Osteoblast (primary cell): ENCODE data around the gene HOXB7. TPM values are rescaled to one million over a fixed set of nuclear protein-coding genes. Genes with fewer than 3 reads are reported as not detected.

ENCODE experiments used
- DNase-seq: peaks from one replicate; pipeline ENCODE4 v3.0.0; 2011; ENCODE audit warnings: low spot score, mixed read lengths; ENCODE audit not compliant: insufficient read length; ENCODE audit errors: missing footprints
- H2AFZ ChIP-seq: 2 replicates; pipeline ENCODE4 v1.6.0; 2011; ENCODE audit warnings: mild to moderate bottlenecking, low read length
- H3K27ac ChIP-seq: 2 replicates; pipeline ENCODE4 v1.5.1; 2011; ENCODE audit warnings: mild to moderate bottlenecking, low read depth, low read length, moderate library complexity
- H3K27me3 ChIP-seq: 2 replicates; pipeline ENCODE4 v1.6.0; 2012; ENCODE audit warnings: mild to moderate bottlenecking, control low read depth, inconsistent platforms, low read length, moderate library complexity; ENCODE audit not compliant: insufficient read depth
- H3K36me3 ChIP-seq: 2 replicates; pipeline ENCODE4 v1.5.1; 2011; ENCODE audit warnings: mild to moderate bottlenecking, low read length, control low read depth, moderate library complexity; ENCODE audit not compliant: insufficient read depth
- H3K4me1 ChIP-seq: 2 replicates; pipeline ENCODE4 v1.5.1; 2011; ENCODE audit warnings: mild to moderate bottlenecking, low read length, control low read depth, moderate library complexity; ENCODE audit not compliant: insufficient read depth
- H3K4me2 ChIP-seq: 2 replicates; pipeline ENCODE4 v1.6.0; 2011; ENCODE audit warnings: mild to moderate bottlenecking, low read length; ENCODE audit not compliant: insufficient read depth
- H3K4me3 ChIP-seq: fragments of 200-600 bp; sonication (generic); 3 replicates; pipeline ENCODE4 v1.5.1; 2012; ENCODE audit warnings: mild to moderate bottlenecking, low read length, inconsistent platforms; ENCODE audit not compliant: insufficient read depth
- H3K79me2 ChIP-seq: 2 replicates; pipeline ENCODE4 v1.6.0; 2012; ENCODE audit warnings: mild to moderate bottlenecking, low read length, control low read depth, inconsistent platforms; ENCODE audit not compliant: insufficient read depth
- H3K9me3 ChIP-seq: 2 replicates; pipeline ENCODE4 v1.5.1; 2011; ENCODE audit warnings: low read depth, low read length, control low read depth
- H4K20me1 ChIP-seq: 2 replicates; pipeline ENCODE4 v1.6.0; 2012; ENCODE audit warnings: mild to moderate bottlenecking, low read length, control low read depth; ENCODE audit not compliant: insufficient read depth
- CTCF ChIP-seq: IDR thresholded peaks from 2 replicates; pipeline ENCODE4 v1.5.1; 2011; ENCODE audit warnings: mild to moderate bottlenecking, low read depth, low read length, moderate library complexity; ENCODE audit errors: extremely low read depth
- total RNA-seq: library from RNA; depleted of rRNA; stranded (reverse); fragments of >200 nt; gene quantifications from 2 replicates; pipeline ENCODE4 v1.2.3, GENCODE V29; 2012

Gene HOXB7
- total RNA-seq, 1 donor, result 0.36 TPM

GRCh38 chr17:48569674-48570324 is 41.0 kb downstream of the HOXB7 start:
- TF ChIP-seq CTCF, result no peak
- no peak overlapping the region for H3K4me3 ChIP-seq
- H2AFZ ChIP-seq, result no peak overlapping the region
- no peaks in the 10 kb centered on the region for H3K4me1 ChIP-seq
- no peak overlapping the region for H3K4me2 ChIP-seq
- peaks cover 100% of the 10 kb centered on the region for H3K27me3 ChIP-seq
- no peak overlapping the region for H3K27ac ChIP-seq
- DNase-seq, result no peak
- no peaks in the 10 kb centered on the region for H3K79me2 ChIP-seq
- no peaks in the 10 kb centered on the region for H3K36me3 ChIP-seq
- H3K9me3 ChIP-seq, result no peaks in the 10 kb centered on the region
- H4K20me1 ChIP-seq, result no peaks in the 10 kb centered on the region

GRCh38 chr17:48569240-48569582 is 41.6 kb downstream of the HOXB7 start:
- no peak overlapping the region for H3K4me2 ChIP-seq
- no peak for DNase-seq
- H3K9me3 ChIP-seq, result no peaks in the 10 kb centered on the region
- no peak for TF ChIP-seq CTCF
- no peaks in the 10 kb centered on the region for H4K20me1 ChIP-seq
- H3K27ac ChIP-seq, result no peak overlapping the region
- H3K27me3 ChIP-seq, result peaks cover 98% of the 10 kb centered on the region
- H3K4me1 ChIP-seq, result no peaks in the 10 kb centered on the region
- H3K4me3 ChIP-seq, result no peak overlapping the region
- H3K79me2 ChIP-seq, result no peaks in the 10 kb centered on the region
- no peaks in the 10 kb centered on the region for H3K36me3 ChIP-seq
- no peak overlapping the region for H2AFZ ChIP-seq

- Histone ChIP-seq H3K36me3 (no peaks in the 10 kb centered on the region), H3K9me3 (no peaks in the 10 kb centered on the region), H3K27me3 (peaks cover 96% of the 10 kb centered on the region), H3K4me3 (no peak overlapping the region), H3K4me1 (no peaks in the 10 kb centered on the region), H2AFZ (no peak overlapping the region), H3K27ac (no peak overlapping the region), H3K79me2 (no peaks in the 10 kb centered on the region), H4K20me1 (no peaks in the 10 kb centered on the region), H3K4me2 (no peak overlapping the region)
- no peak for DNase-seq
- no peak for TF ChIP-seq CTCF
Measured at GRCh38 chr17:48568499-48569239, 42.1 kb downstream of the HOXB7 start.

- no peak for TF ChIP-seq CTCF
- Histone ChIP-seq H3K27me3 (peaks cover 96% of the 10 kb centered on the region), H3K4me2 (no peak overlapping the region), H3K9me3 (no peaks in the 10 kb centered on the region), H3K4me3 (no peak overlapping the region), H3K36me3 (no peaks in the 10 kb centered on the region), H3K4me1 (no peaks in the 10 kb centered on the region), H2AFZ (no peak overlapping the region), H4K20me1 (no peaks in the 10 kb centered on the region), H3K79me2 (no peaks in the 10 kb centered on the region), H3K27ac (no peak overlapping the region)
- no peak for DNase-seq
Measured at GRCh38 chr17:48567646-48568354, 43.0 kb downstream of the HOXB7 start.
